22Rv1 (cell line): ENCODE data around the gene CTAGE9.
A peak's percentile ranks its signal among the peaks of the same experiment; 100 is the strongest.

ENCODE experiments used
- H3K27ac ChIP-seq: fragments of 450-650 bp; 2 replicates; pipeline ENCODE4 v1.5.1; 2017
- ZFX ChIP-seq: fragments of 450-650 bp; IDR thresholded peaks from 2 replicates; pipeline ENCODE4 v1.6.1; 2017; ENCODE audit warnings: antibody characterized with exemption, borderline replicate concordance
- TF ChIP-seq, protein P1 (sequence below): fragments of 450-650 bp; IDR thresholded peaks from 2 replicates; pipeline ENCODE4 v1.5.1; 2017; ENCODE audit warnings: mild to moderate bottlenecking

The CTAGE9 gene

DNA sequence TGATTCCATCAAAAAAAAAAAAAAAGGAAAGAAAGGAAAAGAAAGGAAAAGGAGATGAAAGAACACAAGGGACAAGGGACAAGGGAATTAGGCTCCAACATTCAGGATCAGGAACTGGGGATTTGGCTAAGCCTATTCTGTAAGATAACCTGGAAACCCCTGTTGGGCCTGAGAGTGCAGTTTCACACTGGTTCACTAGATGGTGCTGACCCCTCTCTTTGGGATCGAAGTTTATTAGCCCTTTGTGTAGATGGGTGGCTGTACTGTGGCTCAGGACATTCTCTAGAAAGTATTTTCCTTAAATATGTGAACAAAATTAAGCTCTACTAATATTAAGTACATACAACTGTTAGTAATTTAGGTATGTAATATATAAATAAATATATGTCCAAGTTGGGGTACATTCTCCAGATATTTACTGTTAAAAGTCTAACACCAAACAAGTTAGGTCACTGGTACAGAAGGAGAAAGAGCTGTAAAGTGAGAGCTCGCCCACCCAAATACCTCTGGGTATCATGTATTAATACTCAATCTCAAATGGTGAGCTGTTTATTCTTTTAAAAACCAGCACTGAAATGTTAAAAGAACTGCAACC lies 15.9 kb downstream of the CTAGE9 start:
- no peak overlapping the region for H3K27ac ChIP-seq
- TF ChIP-seq, protein P1, sequence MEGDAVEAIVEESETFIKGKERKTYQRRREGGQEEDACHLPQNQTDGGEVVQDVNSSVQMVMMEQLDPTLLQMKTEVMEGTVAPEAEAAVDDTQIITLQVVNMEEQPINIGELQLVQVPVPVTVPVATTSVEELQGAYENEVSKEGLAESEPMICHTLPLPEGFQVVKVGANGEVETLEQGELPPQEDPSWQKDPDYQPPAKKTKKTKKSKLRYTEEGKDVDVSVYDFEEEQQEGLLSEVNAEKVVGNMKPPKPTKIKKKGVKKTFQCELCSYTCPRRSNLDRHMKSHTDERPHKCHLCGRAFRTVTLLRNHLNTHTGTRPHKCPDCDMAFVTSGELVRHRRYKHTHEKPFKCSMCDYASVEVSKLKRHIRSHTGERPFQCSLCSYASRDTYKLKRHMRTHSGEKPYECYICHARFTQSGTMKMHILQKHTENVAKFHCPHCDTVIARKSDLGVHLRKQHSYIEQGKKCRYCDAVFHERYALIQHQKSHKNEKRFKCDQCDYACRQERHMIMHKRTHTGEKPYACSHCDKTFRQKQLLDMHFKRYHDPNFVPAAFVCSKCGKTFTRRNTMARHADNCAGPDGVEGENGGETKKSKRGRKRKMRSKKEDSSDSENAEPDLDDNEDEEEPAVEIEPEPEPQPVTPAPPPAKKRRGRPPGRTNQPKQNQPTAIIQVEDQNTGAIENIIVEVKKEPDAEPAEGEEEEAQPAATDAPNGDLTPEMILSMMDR, result peak; percentile 83
- no peak for TF ChIP-seq ZFX

- H3K27ac ChIP-seq, result no peak overlapping the region
- TF ChIP-seq, protein P1, result no peak
- no peak for TF ChIP-seq ZFX
Measured at GRCh38 chr6:131693384-131693783, 17.4 kb downstream of the CTAGE9 start.

DNA sequence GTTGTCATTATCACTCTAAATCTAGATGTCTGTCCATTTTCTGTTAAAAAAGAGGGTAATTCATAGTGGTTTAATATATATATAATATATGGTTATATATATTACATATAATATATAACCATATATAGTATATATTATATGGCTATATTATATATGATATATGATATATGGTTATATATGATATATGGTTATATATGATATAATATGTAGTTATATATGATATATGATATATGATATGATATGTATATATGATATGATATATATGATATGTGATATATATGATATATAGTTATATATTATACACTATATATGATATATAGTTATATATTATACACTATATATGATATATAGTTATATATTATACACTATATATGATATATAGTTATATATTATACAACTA lies 18.2 kb downstream of the CTAGE9 start:
- TF ChIP-seq, protein P1, result no peak
- H3K27ac ChIP-seq, result no peak overlapping the region

GRCh38 chr6:131692031-131692430 lies 18.8 kb downstream of the CTAGE9 start:
- TF ChIP-seq ZFX, result no peak
- TF ChIP-seq, protein P1, result no peak
- no peak overlapping the region for H3K27ac ChIP-seq

- no peak overlapping the region for H3K27ac ChIP-seq
- TF ChIP-seq ZFX, result no peak
- TF ChIP-seq, protein P1, result no peak
Measured at GRCh38 chr6:131688286-131688685, 22.5 kb downstream of the CTAGE9 start.

DNA sequence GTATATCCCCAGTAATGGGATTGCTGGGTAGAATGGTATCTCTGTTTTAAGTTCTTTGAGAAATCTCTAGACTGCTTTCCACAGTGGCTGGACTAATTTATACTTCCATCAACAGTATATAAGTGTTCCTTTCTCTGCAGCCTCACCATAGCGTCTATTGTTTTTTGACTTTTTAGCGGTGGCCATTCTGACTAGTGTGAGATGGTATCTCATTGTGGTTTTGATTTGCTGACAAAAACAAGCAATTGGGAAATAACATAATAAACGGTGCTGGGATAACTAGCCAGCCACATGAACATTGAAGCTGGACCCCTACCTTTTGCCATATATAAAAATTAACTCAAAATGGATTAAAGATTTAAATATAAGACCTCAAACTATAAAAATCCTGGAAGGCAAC lies 23.8 kb downstream of the CTAGE9 start:
- TF ChIP-seq ZFX, result no peak
- TF ChIP-seq, protein P1, result no peak
- H3K27ac ChIP-seq, result no peak overlapping the region

DNA sequence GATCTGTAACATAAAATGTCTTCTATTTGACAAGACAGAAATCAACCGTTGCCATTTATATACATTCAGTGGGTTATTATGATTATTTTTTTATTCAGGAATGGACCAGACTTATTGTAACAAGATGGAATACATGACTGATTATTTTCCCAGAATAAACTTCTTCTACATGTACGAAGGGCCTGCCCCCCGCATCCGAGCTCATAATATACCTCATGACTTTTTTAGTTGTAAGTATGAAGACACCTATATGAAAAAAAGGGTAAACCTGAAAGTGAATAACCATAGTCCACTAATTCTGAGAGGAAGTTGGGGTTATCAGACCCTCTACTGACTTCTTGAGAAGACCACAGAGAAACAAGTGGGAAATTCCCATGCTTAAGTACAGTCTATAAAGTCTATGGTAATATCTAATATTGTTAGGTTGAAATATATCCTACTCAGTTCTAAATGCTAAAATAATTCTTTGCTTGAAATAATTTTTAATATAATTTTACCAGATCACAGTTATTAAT lies 25.5 kb downstream of the CTAGE9 start:
- TF ChIP-seq ZFX, result no peak
- TF ChIP-seq, protein P1, result no peak
- no peak overlapping the region for H3K27ac ChIP-seq
